Stimulated activated naive CD4-positive, alpha-beta T cell treated with Interleukin-2 at 50 U/mL for 16 hours (primary cell): ENCODE data around the gene GPR137B.

Experiments
- DNase-seq: peaks from one replicate; lab custom pipeline; 2025; lab: John Stamatoyannopoulos, UW

Gene GPR137B

DNA sequence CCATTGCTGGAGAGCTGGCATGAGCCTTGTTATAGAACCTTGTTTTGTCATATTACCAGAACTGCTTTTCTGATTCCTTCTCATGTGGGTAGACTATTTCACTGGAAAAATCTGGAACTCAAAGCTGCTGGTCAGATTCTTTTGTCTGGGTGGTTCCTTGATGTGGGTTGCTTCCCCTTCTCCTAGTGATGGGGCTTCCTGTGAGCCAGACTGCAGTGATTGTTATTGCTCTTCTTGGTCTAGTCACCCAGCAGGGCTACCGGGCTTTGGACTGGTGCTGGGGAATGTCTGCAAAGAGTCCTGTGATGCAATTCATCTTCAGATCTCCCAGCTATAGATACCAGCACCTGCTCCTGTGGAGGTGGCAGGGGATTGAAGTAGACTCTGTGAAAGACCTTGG lies 59.4 kb downstream of the GPR137B start:
- no peak for DNase-seq

DNA sequence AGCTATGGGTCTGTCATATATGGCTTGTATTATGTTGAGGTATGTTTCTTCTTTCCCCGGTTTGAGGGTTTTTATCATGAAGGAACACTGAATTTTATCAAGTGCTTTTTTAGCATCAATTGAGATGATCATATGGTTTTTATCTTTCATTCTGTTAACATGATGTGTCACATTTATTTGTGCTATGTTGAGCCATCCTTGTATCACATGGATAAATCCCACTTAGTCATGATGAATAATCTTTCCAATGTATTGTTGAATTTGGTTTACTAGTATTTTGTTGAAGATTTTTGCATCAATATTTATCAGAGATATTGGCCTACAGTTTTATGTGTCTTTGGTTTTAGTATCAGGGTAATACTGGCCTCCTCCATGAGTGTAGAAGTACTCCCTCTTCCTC lies 61.7 kb downstream of the GPR137B start:
- DNase-seq, result no peak

DNA sequence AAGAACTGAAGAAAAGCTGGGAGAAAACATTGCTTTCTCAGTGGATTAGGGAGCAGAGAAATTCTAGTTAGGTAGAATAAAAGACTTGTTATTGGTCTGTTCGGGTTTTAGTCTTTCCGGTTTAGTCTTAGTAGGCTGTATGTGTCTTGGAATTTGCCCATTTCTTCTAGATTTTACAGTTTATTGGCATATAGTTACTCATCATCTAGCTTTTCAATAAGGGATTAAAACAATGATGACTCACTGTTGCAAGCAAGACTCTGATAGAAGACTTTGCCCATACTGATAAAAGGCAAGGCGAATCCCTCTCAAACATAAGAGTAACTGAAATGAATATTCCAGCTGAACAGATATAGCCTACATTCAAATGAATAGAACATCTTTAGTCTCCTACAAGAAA lies 62.3 kb downstream of the GPR137B start:
- DNase-seq, result no peak

DNA sequence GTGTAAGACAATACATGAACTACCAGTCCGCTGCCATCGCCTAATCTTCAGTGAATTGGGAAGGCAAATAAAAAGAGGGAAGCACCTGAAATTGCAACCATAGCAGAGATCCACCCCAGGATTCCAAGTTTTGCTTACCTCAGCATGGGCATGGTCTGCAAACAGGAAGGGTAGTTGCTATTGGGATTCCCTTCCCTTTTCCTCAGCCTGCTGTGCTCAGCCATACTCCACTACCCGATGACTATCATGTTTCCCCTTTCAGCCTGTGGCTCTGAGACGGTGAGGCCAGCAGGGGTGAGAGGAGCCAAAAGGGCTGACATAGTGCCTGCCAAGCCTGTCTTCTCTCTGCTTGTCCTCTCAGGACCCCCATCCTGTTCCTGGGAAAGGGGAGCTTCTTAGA lies 64.2 kb downstream of the GPR137B start:
- DNase-seq, result no peak

DNA sequence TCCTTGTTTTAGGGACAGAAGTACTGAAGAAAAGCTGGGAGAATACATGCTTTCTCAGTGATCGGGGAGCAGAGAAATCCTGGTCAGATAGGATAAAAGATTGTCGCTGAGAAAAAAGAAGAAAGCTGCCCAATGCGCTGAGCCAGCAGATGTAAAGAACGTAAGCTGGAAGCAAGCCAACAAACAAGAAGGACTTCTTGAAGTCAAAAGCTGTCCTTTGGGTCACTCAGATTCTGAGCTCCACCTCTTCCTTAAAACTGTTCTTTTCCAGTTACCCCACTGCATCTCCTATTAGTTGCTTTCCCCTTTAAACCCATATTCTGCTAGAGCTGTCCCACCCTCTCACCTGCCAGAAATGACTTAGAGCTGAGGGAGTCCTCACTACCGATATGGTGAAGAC lies 64.8 kb downstream of the GPR137B start:
- DNase-seq, result no peak

DNA sequence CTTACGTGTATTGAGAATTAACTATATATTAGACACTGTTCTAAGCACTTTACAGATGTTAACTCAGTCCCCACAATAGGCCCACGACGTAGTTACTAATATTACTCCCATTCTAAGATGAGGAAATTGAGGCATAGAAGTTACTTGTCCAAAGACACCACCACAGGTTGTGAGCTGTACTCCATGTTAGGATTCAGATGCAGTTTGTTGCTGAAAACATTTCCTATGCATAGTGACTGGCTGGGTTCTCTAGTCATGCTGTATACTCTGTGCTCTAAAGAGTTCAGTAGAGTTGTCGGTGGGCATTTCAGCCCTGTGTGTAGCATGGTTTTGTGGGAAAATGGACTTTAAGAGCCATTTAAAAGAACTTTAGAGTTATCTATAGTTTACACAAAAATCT lies 65.2 kb downstream of the GPR137B start:
- DNase-seq, result no peak

DNA sequence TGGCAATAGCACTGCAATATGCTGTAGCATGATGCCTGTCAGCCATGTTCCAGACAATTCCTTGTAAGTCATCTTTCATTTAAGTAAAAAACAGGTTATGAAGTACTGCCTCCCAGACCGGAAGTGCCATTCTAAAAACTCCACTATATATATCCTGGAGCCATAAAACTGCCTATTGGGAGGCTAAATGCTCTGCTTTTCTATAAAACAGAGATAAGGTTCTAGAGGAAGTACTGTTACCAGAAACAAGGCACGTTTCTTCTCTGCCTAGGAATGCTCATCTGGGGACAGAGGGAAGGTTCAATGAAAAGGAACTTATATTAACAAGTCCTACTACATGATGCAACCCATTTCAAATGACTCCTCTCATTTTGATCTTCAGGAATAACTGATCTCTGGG lies 66.8 kb downstream of the GPR137B start:
- no peak for DNase-seq

DNA sequence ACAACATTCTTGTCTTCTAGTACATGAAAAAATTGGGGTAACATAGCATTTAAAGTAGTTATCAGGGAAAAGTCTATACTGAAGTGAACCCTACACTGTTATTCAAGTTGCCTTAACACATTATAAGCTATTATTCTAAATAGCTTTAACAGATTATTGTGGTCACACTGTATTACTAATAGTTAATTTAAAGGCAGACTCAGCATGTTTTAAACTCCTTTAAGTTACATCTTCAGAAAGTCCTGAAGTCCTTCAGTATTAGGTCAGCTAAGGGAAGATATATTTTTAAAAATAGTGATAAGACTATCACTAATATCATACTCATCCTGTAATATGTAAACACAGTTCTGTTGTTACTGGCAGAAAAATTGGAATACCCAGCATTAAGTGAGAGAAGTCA lies 67.4 kb downstream of the GPR137B start:
- no peak for DNase-seq

DNA sequence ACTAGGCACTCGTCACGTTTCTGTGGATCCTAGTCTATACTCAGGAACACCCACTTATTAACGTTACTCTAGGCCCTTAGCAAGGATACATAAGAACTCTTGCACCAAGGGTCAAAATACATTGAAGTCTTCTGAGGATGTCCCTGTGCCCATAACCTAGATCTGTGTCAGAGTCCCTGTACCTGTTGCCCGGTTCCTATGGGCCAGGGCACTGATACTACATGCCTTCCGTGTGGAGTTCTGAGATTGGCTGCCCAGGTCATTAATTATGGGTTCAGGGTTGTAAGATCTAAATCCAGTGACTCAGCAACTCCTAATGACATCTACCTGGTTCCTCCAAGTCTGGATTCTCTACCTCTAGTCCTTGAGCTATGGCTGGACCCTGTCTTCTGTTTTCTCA lies 69.5 kb downstream of the GPR137B start:
- no peak for DNase-seq

DNA sequence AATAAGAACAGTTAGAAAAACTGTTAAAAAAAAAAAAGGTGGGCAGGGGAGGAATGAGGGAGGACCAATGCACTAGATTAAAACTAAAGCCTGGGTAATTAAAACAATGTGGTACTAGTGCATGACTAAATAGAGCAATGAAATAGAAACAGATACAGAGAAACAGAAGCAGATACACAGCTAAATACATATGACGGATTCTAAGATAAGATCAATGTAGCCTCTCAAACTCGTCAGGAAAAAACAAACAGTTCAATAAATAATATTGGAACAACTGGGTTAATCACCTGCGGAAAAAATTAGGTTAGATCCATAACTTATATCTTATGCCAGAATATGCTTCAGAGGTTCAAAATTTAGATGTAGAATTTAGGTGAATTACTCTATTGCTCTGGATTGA lies 71.2 kb downstream of the GPR137B start:
- no peak for DNase-seq

DNA sequence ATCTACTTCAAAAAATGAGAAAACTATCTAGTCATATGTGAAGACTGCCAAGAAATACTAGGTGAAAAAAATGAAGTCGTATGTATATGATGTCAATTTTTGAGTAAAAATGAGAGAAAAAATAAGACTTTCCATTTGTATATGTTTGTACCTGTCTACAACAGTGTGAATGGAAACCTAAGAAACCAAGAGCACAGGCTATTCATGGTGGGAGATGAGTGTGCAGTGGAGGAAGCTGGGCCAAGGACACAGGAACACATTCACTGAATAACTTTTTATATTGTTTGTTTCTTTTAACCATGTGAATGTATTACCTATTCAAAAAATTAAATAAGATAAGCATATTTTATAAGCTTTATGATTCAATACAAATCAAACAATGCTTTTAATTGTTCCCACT lies 72.4 kb downstream of the GPR137B start:
- DNase-seq, result no peak

DNA sequence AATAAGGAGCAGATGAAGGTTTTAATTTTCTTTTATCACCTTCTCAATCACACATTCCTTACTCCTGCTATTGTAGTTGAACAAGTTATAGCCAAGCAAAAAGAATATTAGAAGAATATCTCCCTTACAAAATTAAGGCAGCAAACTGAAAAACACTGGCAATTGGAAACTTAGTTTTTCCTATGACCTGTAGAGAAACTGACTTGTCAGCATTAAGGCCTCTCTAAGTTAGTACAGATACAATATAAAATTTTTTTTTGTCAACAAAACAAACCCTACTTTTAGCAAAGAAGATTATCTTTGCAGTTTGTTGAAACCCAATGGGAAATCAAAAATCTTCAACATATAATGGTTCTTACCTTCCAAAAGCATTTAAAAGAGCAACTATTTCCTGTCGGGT lies 78.1 kb downstream of the GPR137B start:
- no peak for DNase-seq

DNA sequence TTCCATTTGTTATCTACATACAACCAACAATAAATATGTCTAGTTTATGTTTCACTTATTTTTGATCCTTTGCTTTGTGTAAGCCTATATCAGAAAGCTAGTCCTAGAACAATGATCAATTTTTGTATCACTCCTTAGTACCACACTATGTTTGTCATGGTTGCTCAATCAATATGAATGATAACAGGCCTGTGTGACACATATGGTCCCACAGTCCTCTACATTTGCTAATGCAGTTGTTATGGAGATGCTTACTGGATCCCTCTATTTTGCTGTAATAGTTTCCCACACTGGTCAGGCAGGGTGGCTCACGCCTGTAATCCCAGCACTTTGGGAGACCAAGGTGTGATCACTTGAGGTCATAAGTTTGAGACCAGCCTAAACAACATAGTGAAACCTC lies 80.3 kb downstream of the GPR137B start:
- no peak for DNase-seq

DNA sequence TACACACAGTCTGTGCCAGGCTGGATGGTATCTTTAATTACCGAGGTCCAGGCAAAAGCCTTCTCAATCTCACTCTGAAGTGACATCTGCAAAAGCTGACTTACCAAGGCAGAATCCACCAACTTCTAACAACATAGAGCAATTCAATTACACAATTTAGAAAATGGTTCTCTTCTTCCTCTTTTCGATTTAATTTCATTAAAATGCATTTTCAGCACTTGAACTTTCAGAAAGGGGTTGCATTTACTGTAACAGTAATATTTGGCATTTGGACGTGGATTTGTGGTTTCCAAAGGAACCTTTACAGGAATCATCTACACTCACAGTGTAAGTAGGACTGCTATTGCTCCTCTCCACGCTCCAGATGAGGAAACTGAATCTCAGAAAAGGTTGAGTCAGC lies 86.1 kb downstream of the GPR137B start:
- DNase-seq, result no peak

DNA sequence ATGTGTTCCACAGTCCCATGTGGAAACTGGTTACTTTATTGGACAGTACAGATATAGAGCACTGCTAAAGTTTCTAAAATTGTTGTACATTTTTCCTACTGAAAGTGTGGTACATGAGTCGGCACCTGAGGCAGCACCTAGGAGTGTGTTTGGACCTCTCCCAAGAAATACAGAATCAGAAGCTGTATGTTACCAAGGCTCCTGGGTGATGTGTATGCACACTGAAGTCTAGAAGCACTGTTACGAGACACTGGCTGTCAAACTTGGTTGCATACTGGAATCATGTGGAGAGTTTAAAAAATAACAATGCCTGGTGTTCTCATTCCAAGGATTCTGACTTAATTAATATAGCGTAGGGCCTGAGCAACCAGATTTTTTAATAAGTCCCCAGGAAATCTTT lies 92.8 kb downstream of the GPR137B start:
- no peak for DNase-seq

DNA sequence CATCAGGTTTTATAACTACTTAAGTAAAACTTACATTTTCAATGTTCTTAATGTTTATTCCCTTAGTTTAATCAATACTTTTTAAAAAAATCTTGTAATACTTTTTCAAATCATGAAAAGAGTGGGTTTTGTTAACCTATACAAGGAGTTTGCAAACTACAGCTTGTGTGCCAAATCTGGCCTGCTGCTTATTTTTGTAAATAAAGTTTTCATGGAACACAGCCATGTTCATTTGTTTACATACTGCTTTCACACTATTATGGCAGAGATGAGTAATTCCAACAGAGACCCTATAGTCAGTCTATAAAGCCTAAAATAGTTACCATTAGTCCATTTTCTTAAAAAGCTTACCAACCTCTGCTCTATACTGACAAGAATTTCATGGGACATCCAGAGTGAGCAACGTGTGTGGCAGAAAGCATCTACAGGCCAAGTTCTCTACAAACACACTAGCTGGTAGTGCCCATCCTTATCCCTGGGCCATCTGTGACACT lies 96.8 kb downstream of the GPR137B start:
- no peak for DNase-seq

DNA sequence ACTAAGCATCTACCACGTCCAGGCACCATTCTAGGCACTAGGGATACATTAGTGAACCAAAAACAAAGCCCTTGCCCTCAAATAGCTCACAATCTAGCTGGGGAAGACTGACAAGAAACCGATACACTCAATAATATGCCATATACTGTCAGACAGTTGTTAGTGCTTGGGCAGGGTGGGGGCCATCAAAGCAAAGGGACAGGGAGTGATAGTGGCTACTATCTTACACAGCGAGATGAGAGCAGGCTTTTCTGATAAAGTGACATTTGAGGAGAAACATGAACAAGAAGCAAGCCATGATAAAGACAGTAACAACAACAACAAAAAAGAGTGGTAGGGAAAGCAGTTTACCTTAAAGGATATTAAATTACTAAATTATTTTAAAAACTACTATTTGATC lies 98.3 kb downstream of the GPR137B start:
- DNase-seq, result no peak

DNA sequence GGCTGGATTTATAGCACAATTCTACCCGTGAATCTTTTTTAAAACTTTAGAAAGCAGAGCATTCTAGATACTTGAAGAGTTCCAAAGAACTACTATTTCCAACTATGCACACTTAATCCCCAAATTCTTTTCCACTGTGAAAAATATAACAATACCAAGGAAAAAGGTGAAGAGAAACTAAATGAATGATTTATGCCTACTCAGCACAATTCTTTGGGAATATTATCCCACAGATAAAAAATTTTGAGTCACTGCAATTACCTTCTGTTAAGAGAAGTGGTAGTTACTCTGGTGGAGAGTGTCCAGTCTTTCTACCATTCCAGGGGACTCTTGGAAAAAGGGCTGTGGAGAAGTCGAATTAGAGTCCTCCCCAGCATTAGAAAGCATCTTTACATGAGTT lies 100.2 kb downstream of the GPR137B start:
- no peak for DNase-seq

DNA sequence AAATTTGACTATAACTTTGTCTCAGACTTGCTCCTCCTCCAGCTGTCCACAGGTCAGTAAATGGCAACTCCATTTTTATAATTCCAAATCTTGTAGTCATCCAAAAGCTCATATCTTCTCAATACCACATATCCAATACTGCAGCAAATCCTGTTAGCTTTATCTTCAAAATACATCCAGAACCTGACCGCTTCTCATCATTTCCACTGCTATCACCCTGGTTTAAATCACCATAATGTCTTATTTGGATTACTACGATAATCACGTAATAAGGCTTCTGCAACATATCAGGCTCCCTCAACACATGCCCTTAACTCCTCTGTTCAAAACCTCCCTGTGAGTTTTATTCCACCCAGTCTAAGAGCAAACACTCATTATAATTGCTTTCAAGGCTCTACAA lies 104.9 kb downstream of the GPR137B start:
- no peak for DNase-seq

DNA sequence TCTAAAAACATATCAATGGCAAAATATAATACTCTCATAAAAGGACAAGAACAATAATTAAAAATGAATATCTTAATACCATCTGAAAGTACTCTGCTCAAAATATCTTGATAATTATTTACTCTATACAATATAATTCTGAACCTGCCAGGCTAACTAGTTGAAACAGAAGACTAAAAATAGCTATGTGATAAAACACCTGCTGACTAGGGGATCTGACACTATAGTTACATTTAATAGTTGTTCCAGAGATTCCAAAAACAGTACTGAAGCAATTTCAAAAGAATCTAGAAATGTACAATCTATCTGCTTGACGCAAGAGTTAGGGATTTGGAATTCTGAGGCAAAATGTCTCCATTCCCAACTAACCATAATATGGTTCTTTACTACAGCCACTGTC lies 109.2 kb downstream of the GPR137B start:
- no peak for DNase-seq

DNA sequence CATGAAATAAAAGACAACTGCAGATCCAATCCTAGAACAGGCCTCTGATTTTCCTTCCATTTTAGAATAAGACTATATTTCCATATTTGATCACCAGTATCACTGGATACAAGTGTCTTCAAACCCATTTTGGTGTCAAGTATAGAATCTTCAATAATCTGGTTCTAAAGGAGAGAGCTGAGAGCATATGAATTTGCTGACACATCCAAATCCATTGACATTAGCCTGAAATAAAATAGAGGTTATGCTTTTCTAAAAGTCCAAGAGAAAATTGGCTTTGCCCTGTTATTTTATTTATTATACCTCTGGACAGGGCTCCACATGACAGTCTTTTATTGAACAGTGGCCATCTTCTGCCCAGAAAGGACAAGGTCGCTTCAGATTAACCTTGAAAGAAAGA lies 110.8 kb downstream of the GPR137B start:
- DNase-seq, result no peak

DNA sequence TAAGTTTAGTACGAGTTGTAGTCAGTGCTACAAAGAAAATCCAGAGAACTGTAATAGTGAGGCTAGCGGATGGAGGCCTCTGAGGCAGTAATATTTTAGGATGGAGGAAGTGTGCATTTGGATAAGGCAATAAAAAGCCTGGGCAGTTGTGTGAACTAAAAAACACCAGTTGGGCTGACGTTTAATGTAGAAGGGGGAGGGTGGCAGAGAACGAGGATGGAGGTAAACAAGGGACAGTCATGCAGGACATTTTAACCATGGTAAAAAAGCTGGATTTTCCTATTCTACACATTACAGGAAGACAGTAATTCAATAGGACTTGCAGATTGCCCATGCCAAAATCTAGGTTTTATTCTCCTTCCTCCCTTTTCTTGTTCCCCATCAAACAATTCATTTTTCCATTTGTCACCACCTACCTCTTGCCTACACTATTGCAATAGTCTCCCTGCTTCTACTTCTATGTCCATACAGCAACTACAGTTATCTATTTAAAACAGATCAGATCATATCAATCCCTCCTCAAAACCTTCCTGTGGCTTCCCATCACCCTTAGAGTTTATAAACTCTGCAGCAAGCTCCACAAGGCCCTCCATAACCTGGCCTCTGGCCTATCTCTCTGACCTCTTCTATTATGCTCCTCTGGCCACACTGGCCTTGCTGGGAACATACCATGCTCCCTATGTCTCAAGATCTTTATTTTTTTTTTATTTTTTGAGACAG lies 111.7 kb downstream of the GPR137B start:
- DNase-seq, result no peak

DNA sequence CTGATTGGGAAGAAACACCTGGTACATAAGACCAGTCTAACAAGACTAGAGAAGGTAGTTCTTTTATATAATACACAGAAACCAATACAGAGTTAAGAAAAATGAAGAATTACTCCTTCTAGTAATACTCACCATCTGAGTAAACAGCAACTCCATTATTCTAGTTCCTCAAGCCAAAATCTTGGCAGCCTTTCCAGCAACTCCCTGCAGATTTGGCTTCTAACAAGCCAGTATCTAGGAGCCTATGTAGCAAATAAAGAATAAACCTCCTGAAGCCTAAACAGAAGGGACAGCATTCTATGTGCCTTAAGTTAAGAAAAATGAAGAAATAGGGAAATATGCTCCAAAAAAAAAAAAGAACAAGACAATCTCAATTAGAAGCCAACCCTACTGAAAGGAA lies 114.9 kb downstream of the GPR137B start:
- DNase-seq, result no peak

DNA sequence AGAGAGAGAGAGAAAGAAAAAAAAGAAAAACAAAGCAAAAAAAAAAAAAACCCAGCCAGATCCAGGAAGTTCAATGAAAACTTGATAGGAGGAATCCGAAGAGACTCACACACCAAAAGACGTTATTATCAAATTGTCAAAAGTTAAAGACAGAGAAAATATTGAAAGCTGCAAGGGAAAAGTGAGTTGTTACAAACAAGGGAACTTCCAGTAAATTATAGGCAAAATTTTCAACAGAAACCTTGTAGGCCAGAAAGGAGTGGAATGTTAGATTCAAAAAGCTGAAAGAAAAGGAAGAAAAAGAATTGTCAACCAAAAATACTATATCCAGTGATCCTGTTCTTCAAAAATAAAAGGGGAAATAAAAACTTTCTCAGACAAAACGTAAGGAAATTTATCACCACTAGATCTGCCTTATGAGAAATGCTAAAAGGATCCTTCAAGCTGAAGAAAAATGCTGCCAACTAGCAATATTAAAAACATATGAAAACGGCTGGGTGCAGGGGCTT lies 115.8 kb downstream of the GPR137B start:
- no peak for DNase-seq
